Stomach (tissue), 4 donors: ENCODE measurements around the gene STK32C.

ENCODE experiments used
- CTCF ChIP-seq, 7 experiments: fragments of 450-650 bp in 4 of 7; fragments of 200-600 bp in 3 of 7; sonication (generic) in 3 of 7; IDR thresholded peaks; one replicate each; pipeline ENCODE4 v1.5.1; 2016 to 2019; ENCODE audit warnings: antibody characterized with exemption in 7 of 7, control low read depth in 2 of 7, mild to moderate bottlenecking in 1 of 7
- POLR2A ChIP-seq, 4 donors: fragments of 450-650 bp; IDR thresholded peaks; one replicate each; pipeline ENCODE4 v1.6.1; 2016; ENCODE audit warnings: antibody characterized with exemption in 4 of 4, control low read depth in 2 of 4, mild to moderate bottlenecking in 1 of 4, moderate library complexity in 1 of 4
- POLR2AphosphoS5 ChIP-seq, 3 donors: sonication (generic); formaldehyde crosslinking; IDR thresholded peaks; one replicate each; pipeline ENCODE4 v1.6.1; 2016; ENCODE audit warnings: antibody characterized with exemption in 3 of 3

- no peak for TF ChIP-seq CTCF (IDR thresholded peaks at IDR 0.05)
- TF ChIP-seq POLR2AphosphoS5 (IDR thresholded peaks at IDR 0.05) = no peak
- TF ChIP-seq POLR2A (IDR thresholded peaks at IDR 0.05) = no peak
These were observed 15.9 kb downstream of the STK32C start for GRCh38 chr10:132291826-132292225.
